CD4-positive, alpha-beta T cell (primary cell): ENCODE measurements around the gene KCNMA1. TPM values are rescaled to one million over a fixed set of nuclear protein-coding genes. Genes with fewer than 3 reads are reported as not detected.

Source experiments
- ATAC-seq: fragments of 200-7000 bp; cut with Tn5 transposase; one replicate; pipeline ENCODE4 v1.10.0; 2022; ENCODE audit warnings: mild to moderate bottlenecking; ENCODE audit not compliant: poor library complexity
- CTCF ChIA-PET: fragments of 350-600 bp; sonication (Branson Sonifier 250); formaldehyde crosslinking; loops from one replicate; lab custom pipeline; 2021; ENCODE audit warnings: antibody characterized with exemption, inconsistent platforms; lab: Charles Lee
- POLR2A ChIA-PET: fragments of 350-600 bp; sonication (Branson Sonifier 250); formaldehyde crosslinking; loops from one replicate; lab custom pipeline; 2021; ENCODE audit warnings: antibody characterized with exemption, inconsistent platforms; lab: Charles Lee
- DNase-seq, 14 experiments: peaks; one replicate each; pipeline ENCODE4 v3.0.0-alpha.2; 2013 to 2020; ENCODE audit warnings: mixed read lengths in 2 of 14
- H3K27ac ChIP-seq, 2 donors: one replicate each; pipeline versions ENCODE4 v1.5.1 to v1.7.0; 2013; ENCODE audit warnings: low read length in 2 of 2, low read depth in 1 of 2, mild to moderate bottlenecking in 1 of 2
- H3K27me3 ChIP-seq, 2 experiments: 1 replicate in 1 of 2; 2 replicates in 1 of 2; pipeline versions ENCODE4 v1.6.1 to v1.7.0; 2013; ENCODE audit warnings: low read length in 2 of 2, control low read depth in 1 of 2, mild to moderate bottlenecking in 1 of 2, moderate library complexity in 1 of 2; ENCODE audit not compliant: insufficient read depth in 2 of 2, control insufficient read depth in 1 of 2
- H3K36me3 ChIP-seq: one replicate; pipeline ENCODE4 v1.6.1; 2013; ENCODE audit warnings: low read length, control low read depth; ENCODE audit not compliant: insufficient read depth
- H3K4me1 ChIP-seq: one replicate; pipeline ENCODE4 v1.6.1; 2013; ENCODE audit warnings: low read length, control low read depth; ENCODE audit not compliant: insufficient read depth
- H3K4me3 ChIP-seq: one replicate; pipeline ENCODE4 v1.5.1; 2013; ENCODE audit warnings: mild to moderate bottlenecking, low read length, moderate library complexity
- H3K9me3 ChIP-seq, 2 experiments: 1 replicate in 1 of 2; 2 replicates in 1 of 2; pipeline versions ENCODE4 v1.6.1 to v1.7.0; 2013; ENCODE audit warnings: low read length in 2 of 2, mild to moderate bottlenecking in 2 of 2, control low read depth in 1 of 2, moderate library complexity in 1 of 2; ENCODE audit not compliant: control insufficient read depth in 1 of 2, insufficient read depth in 1 of 2
- H3K27ac Mint-ChIP-seq: one replicate; pipeline ENCODE4 v1.8.0; 2020; ENCODE audit warnings: mixed read lengths
- H3K27me3 Mint-ChIP-seq: one replicate; pipeline ENCODE4 v1.8.0; 2021; ENCODE audit warnings: mixed read lengths
- H3K36me3 Mint-ChIP-seq: one replicate; pipeline ENCODE4 v1.8.0; 2021; ENCODE audit warnings: low read depth, mixed read lengths
- H3K4me1 Mint-ChIP-seq: one replicate; pipeline ENCODE4 v1.8.0; 2021; ENCODE audit warnings: low read depth, mixed read lengths
- H3K4me3 Mint-ChIP-seq: one replicate; pipeline ENCODE4 v1.8.0; 2020; ENCODE audit warnings: mild to moderate bottlenecking, mixed read lengths
- H3K9me3 Mint-ChIP-seq: one replicate; pipeline ENCODE4 v1.8.0; 2020; ENCODE audit warnings: mixed read lengths
- CTCF ChIP-seq: fragments of 200-600 bp; IDR thresholded peaks from one replicate; pipeline ENCODE4 v1.8.0; 2022; ENCODE audit warnings: antibody characterized with exemption, mild to moderate bottlenecking
- intact Hi-C, 2 experiments: fragments of 100-400 bp; cut with DNase I in 1 of 2; cut with micrococcal nuclease in 1 of 2; formaldehyde crosslinking; loops; one replicate each; pipeline versions ENCODE4 v1.15.1 to v1.9.0; 2023 to 2025; cut with DNase I, micrococcal nuclease
- total RNA-seq, 174 experiments: library from RNA in 2 of 174; stranded (reverse) in 2 of 174; gene quantifications; one replicate each; pipeline ENCODE4 v1.2.3 and lab custom pipeline; 2021 to 2026

The KCNMA1 gene
- total RNA-seq, 2 experiments from 2014 or later, result not detected

- ChIA-PET CTCF (no interaction called here), POLR2A (no interaction called here)
- Mint-ChIP-seq H3K4me3 (no peak overlapping the region), H3K4me1 (no peaks in the 10 kb centered on the region), H3K36me3 (no peaks in the 10 kb centered on the region), H3K9me3 (peaks cover 7% of the 10 kb centered on the region), H3K27ac (no peak overlapping the region), H3K27me3 (no peaks in the 10 kb centered on the region)
- DNase-seq (no peak), ATAC-seq (no peak)
- no peak overlapping the region for H3K4me3 ChIP-seq
- intact Hi-C loops, result no loop called here
- H3K27me3 ChIP-seq, result peaks cover 0 to 3% of the 10 kb centered on the region in 2 experiments
- peaks cover 0 to 14% of the 10 kb centered on the region in 2 experiments for H3K9me3 ChIP-seq
- H3K27ac ChIP-seq, result no peak overlapping the region
- H3K36me3 ChIP-seq, result no peaks in the 10 kb centered on the region
- TF ChIP-seq CTCF, result no peak
- no peaks in the 10 kb centered on the region for H3K4me1 ChIP-seq
These were observed 96.4 kb downstream of the KCNMA1 start for GRCh38 chr10:77541247-77541646.

GRCh38 chr10:77539147-77539935, 98.3 kb downstream of the KCNMA1 start:
- Mint-ChIP-seq H3K4me1 (no peaks in the 10 kb centered on the region), H3K27ac (no peak overlapping the region), H3K27me3 (peaks cover 5% of the 10 kb centered on the region), H3K4me3 (no peak overlapping the region), H3K36me3 (no peaks in the 10 kb centered on the region), H3K9me3 (peaks cover 3% of the 10 kb centered on the region)
- ATAC-seq (no peak), DNase-seq (no peak)
- Histone ChIP-seq H3K27me3 (no peaks in the 10 kb centered on the region), H3K9me3 (peaks cover 0 to 5% of the 10 kb centered on the region in 2 experiments), H3K4me1 (no peaks in the 10 kb centered on the region), H3K4me3 (no peak overlapping the region), H3K27ac (no peak overlapping the region), H3K36me3 (no peaks in the 10 kb centered on the region)
- no peak for TF ChIP-seq CTCF
- POLR2A ChIA-PET, result no interaction called here
- intact Hi-C loops, result no loop called here
- CTCF ChIA-PET, result no interaction called here

- intact Hi-C loops, result no loop called here
- no peaks in the 10 kb centered on the region for H3K4me1 Mint-ChIP-seq
- H3K4me3 Mint-ChIP-seq, result no peak overlapping the region
- no peak for DNase-seq
- no peaks in the 10 kb centered on the region for H3K27me3 ChIP-seq
- POLR2A ChIA-PET, result no interaction called here
- no peak overlapping the region for H3K27ac ChIP-seq
- no peaks in the 10 kb centered on the region for H3K4me1 ChIP-seq
- CTCF ChIA-PET, result no interaction called here
- H3K9me3 Mint-ChIP-seq, result no peaks in the 10 kb centered on the region
- H3K4me3 ChIP-seq, result no peak overlapping the region
- H3K36me3 ChIP-seq, result no peaks in the 10 kb centered on the region
- H3K27me3 Mint-ChIP-seq, result peaks cover 5% of the 10 kb centered on the region
- no peak for TF ChIP-seq CTCF
- H3K36me3 Mint-ChIP-seq, result no peaks in the 10 kb centered on the region
- no peak overlapping the region for H3K27ac Mint-ChIP-seq
- no peak for ATAC-seq
- H3K9me3 ChIP-seq, result peaks cover 0 to 8% of the 10 kb centered on the region in 2 experiments
These were observed 99.8 kb downstream of the KCNMA1 start for GRCh38 chr10:77537720-77538373.
